HuH-7.5 (cell line): ENCODE data around the gene PAH.
A peak's percentile ranks its signal among the peaks of the same experiment; 100 is the strongest.

ENCODE experiments used
- DNase-seq: peaks from one replicate; pipeline ENCODE4 v3.0.0; 2011; ENCODE audit warnings: low spot score

The PAH gene

GRCh38 chr12:102821149-102821548 is 95.9 kb downstream of the PAH start:
- no peak for DNase-seq

- no peak for DNase-seq
Observed at GRCh38 chr12:102816816-102817434, 100.1 kb downstream of the PAH start.

- no peak for DNase-seq
Observed at GRCh38 chr12:102814691-102815367, 102.2 kb downstream of the PAH start.

- DNase-seq: no peak
Observed at GRCh38 chr12:102812344-102812743, 104.7 kb downstream of the PAH start.

- no peak for DNase-seq
Observed at GRCh38 chr12:102811110-102811737, 105.8 kb downstream of the PAH start.

- DNase-seq: peak; percentile 14
Observed at GRCh38 chr12:102808412-102808811, 108.6 kb downstream of the PAH start.

GRCh38 chr12:102806592-102806991 is 110.5 kb downstream of the PAH start:
- no peak for DNase-seq

GRCh38 chr12:102806110-102806509 is 110.9 kb downstream of the PAH start:
- no peak for DNase-seq

- no peak for DNase-seq
Observed at GRCh38 chr12:102800565-102800964, 116.5 kb downstream of the PAH start.

- DNase-seq: no peak
Observed at GRCh38 chr12:102799229-102799628, 117.8 kb downstream of the PAH start.

- no peak for DNase-seq
Observed at GRCh38 chr12:102797528-102797927, 119.5 kb downstream of the PAH start.

GRCh38 chr12:102793921-102794320 is 123.1 kb downstream of the PAH start:
- no peak for DNase-seq
